ENCODE results near the gene PLCD3. TPM values are rescaled to one million over a fixed set of nuclear protein-coding genes. Genes with fewer than 3 reads are reported as not detected.
A peak's percentile ranks its signal among the peaks of the same experiment; 100 is the strongest.

The PLCD3 gene
- total RNA-seq, 1 donor from 2014 or later: 54.0 TPM

DNA sequence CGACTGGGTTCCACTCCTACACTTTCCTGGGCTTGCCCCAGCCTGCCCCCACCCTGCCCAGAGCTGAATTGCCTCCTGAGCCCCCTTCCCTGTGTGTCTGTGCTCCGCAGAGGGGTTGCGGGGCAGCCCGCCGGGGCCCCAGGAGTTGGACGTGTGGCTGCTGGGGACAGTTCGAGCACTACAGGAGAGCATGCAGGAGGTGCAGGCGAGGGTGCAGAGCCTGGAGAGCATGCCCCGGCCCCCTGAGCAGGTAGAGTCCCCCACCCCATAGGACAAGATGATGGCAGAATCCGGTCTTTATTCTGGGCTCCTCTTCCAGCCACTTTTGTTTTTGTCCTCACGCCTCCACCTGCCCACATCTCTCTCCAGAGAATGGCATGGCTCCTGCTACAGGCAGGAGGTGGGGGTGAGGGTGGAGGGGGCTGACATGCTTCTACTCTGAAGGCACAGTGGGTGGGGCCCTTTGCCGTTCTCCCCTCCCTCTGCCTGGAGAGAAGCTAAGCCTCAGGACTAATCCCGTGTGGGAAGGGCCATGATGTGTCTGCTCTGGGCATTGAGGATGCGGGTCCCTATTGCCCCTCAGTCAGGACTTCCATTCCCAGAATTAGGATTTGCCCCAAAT is 6.7 kb upstream of the PLCD3 start:
- Mint-ChIP-seq H3K4me1 (peaks cover 17% of the 10 kb centered on the region), H3K9me3 (no peaks in the 10 kb centered on the region), H3K4me3 (no peak overlapping the region), H3K27ac (no peak overlapping the region), H3K27me3 (ENCODE audit: low read depth) (no peaks in the 10 kb centered on the region), H3K36me3 (peaks cover 3% of the 10 kb centered on the region)
- no peak for TF ChIP-seq CTCF (IDR thresholded peaks at IDR 0.05; ENCODE audit: unreplicated experiment)
- no peak for DNase-seq (ENCODE audit: low spot score in 2 of 2, unreplicated experiment in 2 of 2)

DNA sequence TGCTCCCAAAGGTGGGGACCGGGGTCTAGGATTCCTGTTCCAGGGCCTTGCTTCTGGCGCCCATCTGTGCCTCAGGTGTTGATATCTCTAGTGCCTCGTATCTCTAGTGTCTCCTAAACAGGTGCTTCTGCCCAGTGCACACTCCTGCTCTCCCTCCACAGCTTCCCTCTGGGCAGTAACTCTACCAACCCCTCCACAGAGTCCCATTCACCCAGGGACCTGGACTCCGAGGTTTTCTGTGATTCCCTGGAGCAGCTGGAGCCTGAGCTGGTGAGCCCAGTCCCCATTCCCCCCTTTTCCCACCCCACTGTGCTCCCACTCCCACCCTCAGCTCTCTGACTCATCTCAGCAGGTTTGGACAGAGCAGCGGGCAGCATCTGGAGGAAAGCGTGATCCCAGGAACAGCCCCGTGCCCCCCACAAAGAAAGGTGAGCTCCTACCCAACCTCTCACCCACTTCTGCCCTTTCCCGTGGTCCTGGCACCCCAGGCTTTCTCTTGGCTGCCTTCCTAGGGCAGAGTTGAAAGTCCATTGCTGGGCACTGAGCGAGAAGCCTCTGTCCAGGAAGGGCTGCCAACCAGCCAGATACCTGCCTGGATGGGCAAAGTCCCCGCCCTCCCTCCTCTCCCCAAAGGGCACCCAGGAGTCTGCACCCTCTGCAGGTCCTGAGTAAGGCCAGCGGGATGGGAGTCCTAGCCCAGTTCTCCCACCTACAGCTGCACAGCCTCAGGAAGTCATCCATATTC is 5.4 kb upstream of the PLCD3 start:
- no peak overlapping the region for H3K4me3 Mint-ChIP-seq
- H3K9me3 Mint-ChIP-seq: no peaks in the 10 kb centered on the region
- no peaks in the 10 kb centered on the region for H3K27me3 Mint-ChIP-seq (ENCODE audit: low read depth)
- peaks cover 12% of the 10 kb centered on the region for H3K4me1 Mint-ChIP-seq
- H3K27ac Mint-ChIP-seq: no peak overlapping the region
- H3K36me3 Mint-ChIP-seq: peaks cover 3% of the 10 kb centered on the region
- DNase-seq (ENCODE audit: low spot score in 2 of 2, unreplicated experiment in 2 of 2): no peak
- TF ChIP-seq CTCF (IDR thresholded peaks at IDR 0.05; ENCODE audit: unreplicated experiment): no peak

- no peak overlapping the region for H3K4me3 Mint-ChIP-seq
These were observed 4.7 kb upstream of the PLCD3 start for GRCh38 chr17:45136846-45137560.

DNA sequence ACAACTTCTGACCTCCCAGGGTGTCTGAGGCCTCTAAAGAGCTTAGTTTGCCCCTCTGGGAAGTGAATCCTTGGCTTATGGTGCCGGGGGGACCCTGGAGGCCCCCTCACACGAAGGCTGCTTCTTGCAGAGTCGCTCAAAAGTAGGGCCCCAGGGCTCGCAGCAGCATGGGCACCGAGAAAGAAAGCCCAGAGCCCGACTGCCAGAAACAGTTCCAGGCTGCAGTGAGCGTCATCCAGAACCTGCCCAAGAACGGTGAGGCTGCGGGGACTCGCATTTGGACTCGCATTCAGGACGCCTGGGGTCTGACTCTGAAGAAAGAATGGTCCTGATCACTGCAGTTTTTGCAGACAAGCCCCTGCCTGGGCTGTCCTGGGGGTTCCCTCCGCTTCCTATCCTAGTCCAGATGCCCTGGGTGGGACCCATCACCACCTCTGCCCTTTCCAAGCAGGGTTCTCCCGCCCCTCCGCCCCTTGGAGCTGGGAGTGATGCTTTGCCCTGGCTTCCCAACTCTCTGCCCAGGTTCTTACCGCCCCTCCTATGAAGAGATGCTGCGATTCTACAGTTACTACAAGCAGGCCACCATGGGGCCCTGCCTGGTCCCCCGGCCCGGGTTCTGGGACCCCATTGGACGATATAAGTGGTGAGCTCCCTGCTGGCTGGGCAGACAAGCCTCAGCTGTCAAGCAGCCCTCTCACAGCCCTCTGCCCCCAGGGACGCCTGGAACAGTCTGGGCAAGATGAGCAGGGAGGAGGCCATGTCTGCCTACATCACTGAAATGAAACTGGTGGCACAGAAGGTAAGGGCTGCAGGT is 3.9 kb upstream of the PLCD3 start:
- H3K4me3 Mint-ChIP-seq: peak overlapping the region; percentile 76
- DNase-seq (ENCODE audit: low spot score in 2 of 2, unreplicated experiment in 2 of 2): no peak
- peaks cover 3% of the 10 kb centered on the region for H3K36me3 Mint-ChIP-seq
- TF ChIP-seq CTCF (IDR thresholded peaks at IDR 0.05; ENCODE audit: unreplicated experiment): no peak
- no peaks in the 10 kb centered on the region for H3K27me3 Mint-ChIP-seq (ENCODE audit: low read depth)
- no peak overlapping the region for H3K27ac Mint-ChIP-seq
- peaks cover 16% of the 10 kb centered on the region for H3K4me1 Mint-ChIP-seq
- H3K9me3 Mint-ChIP-seq: no peaks in the 10 kb centered on the region

More at GRCh38 chr17:45136846-45137560, 4.7 kb upstream of the PLCD3 start:
- no peak overlapping the region for H3K27ac Mint-ChIP-seq
- no peak for DNase-seq (ENCODE audit: low spot score in 2 of 2, unreplicated experiment in 2 of 2)
- no peak for TF ChIP-seq CTCF (IDR thresholded peaks at IDR 0.05; ENCODE audit: unreplicated experiment)
- H3K36me3 Mint-ChIP-seq: peaks cover 3% of the 10 kb centered on the region
- peaks cover 12% of the 10 kb centered on the region for H3K4me1 Mint-ChIP-seq
- H3K9me3 Mint-ChIP-seq: no peaks in the 10 kb centered on the region
- no peaks in the 10 kb centered on the region for H3K27me3 Mint-ChIP-seq (ENCODE audit: low read depth)

GRCh38 chr17:45135192-45135977 is 3.1 kb upstream of the PLCD3 start, which contains the start of gene ACBD4:
TSS of gene ACBD4 (plus strand) at chr17:45135687. CDS start at chr17:45136145, 458 bp downstream.
- no peaks in the 10 kb centered on the region for H3K36me3 Mint-ChIP-seq
- peaks cover 24% of the 10 kb centered on the region for H3K4me1 Mint-ChIP-seq
- peak within 1 kb of the TSS; percentile 76 for H3K4me3 Mint-ChIP-seq
- H3K27me3 Mint-ChIP-seq (ENCODE audit: low read depth): no peaks in the 10 kb centered on the region
- peak within 1 kb of the TSS; percentile 34 for H3K27ac Mint-ChIP-seq
- H3K9me3 Mint-ChIP-seq: no peaks in the 10 kb centered on the region
- DNase-seq (ENCODE audit: low spot score in 2 of 2, unreplicated experiment in 2 of 2): peak; percentile 93 to 99
- TF ChIP-seq CTCF (IDR thresholded peaks at IDR 0.05; ENCODE audit: unreplicated experiment): peak; percentile 100

Measured in mesothelial cell of epicardium (in vitro differentiated cells).